GM12892 (cell line): ENCODE results near the gene TULP1.

ENCODE experiments used
- POLR2A ChIP-seq: IDR thresholded peaks from 2 replicates; pipeline ENCODE4 v1.6.1; 2011; ENCODE audit warnings: low read depth, low read length, control low read depth
- POLR2AphosphoS5 ChIP-seq: IDR thresholded peaks from 2 replicates; pipeline ENCODE4 v1.6.1; 2011; ENCODE audit warnings: low read depth, low read length, control low read depth
- TAF1 ChIP-seq: IDR thresholded peaks from 2 replicates; pipeline ENCODE4 v1.6.1; 2011; ENCODE audit warnings: low read depth, mild to moderate bottlenecking, control low read depth, low read length, borderline replicate concordance

- TF ChIP-seq TAF1 (no peak), POLR2A (no peak), POLR2AphosphoS5 (no peak)
Observed at GRCh38 chr6:35487658-35488516, 24.8 kb downstream of the TULP1 start.
